Measurements from ENCODE around the gene CCDC97. TPM values are rescaled to one million over a fixed set of nuclear protein-coding genes. Genes with fewer than 3 reads are reported as not detected.

The CCDC97 gene
- total RNA-seq, 1 experiment from 2014 or later, result 23.0 TPM

Other genes starting within 250 kb of the CCDC97 start
- gene CYP2A13, start 221.7 kb upstream of the CCDC97 start, total RNA-seq (2021; ENCODE audit: unreplicated experiment), result not detected
- not detected for gene CYP2F1, start 195.7 kb upstream of the CCDC97 start, total RNA-seq (2021; ENCODE audit: unreplicated experiment)
- 17.6 TPM for gene CYP2S1, start 117.0 kb upstream of the CCDC97 start, total RNA-seq (2021; ENCODE audit: unreplicated experiment)
- gene AXL, start 90.9 kb upstream of the CCDC97 start, total RNA-seq (2021; ENCODE audit: unreplicated experiment), result 47.4 TPM
- gene HNRNPUL1, start 45.8 kb upstream of the CCDC97 start, total RNA-seq (2021; ENCODE audit: unreplicated experiment), result 201 TPM
- gene TGFB1, start 43.8 kb downstream of the CCDC97 start, total RNA-seq (2021; ENCODE audit: unreplicated experiment), result 54.6 TPM
- gene B9D2, start 54.0 kb downstream of the CCDC97 start, total RNA-seq (2021; ENCODE audit: unreplicated experiment), result 7.3 TPM
- gene TMEM91, start 66.4 kb downstream of the CCDC97 start, total RNA-seq (2021; ENCODE audit: unreplicated experiment), result 4.4 TPM
- gene EXOSC5, start 87.2 kb downstream of the CCDC97 start, total RNA-seq (2021; ENCODE audit: unreplicated experiment), result 57.5 TPM
- gene BCKDHA, start 87.6 kb downstream of the CCDC97 start, total RNA-seq (2021; ENCODE audit: unreplicated experiment), result 17.7 TPM
- gene B3GNT8, start 117.2 kb downstream of the CCDC97 start, total RNA-seq (2021; ENCODE audit: unreplicated experiment), result not detected
- gene DMAC2, start 129.7 kb downstream of the CCDC97 start, total RNA-seq (2021; ENCODE audit: unreplicated experiment), result 65.6 TPM
- gene ERICH4, start 133.0 kb downstream of the CCDC97 start, total RNA-seq (2021; ENCODE audit: unreplicated experiment), result not detected

Measured in HCT116 (cell line).